ENCODE data around the gene DNAJC15. TPM values are rescaled to one million over a fixed set of nuclear protein-coding genes. Genes with fewer than 3 reads are reported as not detected.

The DNAJC15 gene
- total RNA-seq, 4 donors from 2014 or later = 10.5 to 18.3 (median 11.4) TPM

GRCh38 chr13:43150369-43151207, 127.2 kb downstream of the DNAJC15 start:
- Histone ChIP-seq H3K4me3 (no peak overlapping the region), H3K36me3 (no peaks in the 10 kb centered on the region), H3K9me3 (no peaks in the 10 kb centered on the region), H3K4me1 (no peaks in the 10 kb centered on the region), H3K27me3 (no peaks in the 10 kb centered on the region), H3K27ac (no peak overlapping the region)
- TF ChIP-seq EP300 (IDR thresholded peaks at IDR 0.05; ENCODE audit: low read depth) = no peak
- TF ChIP-seq POLR2AphosphoS5 (IDR thresholded peaks at IDR 0.05) = no peak
- no peak for TF ChIP-seq POLR2A (IDR thresholded peaks at IDR 0.05)
- TF ChIP-seq CTCF (IDR thresholded peaks at IDR 0.05) = no peak
- intact Hi-C loops (cut with DNase I; ENCODE audit: low total_unique reads) (no loop called here), in situ Hi-C loops (cut with MboI; ENCODE audit: low pct_ligation_motif_present in 1 of 4, low pct_unique_long_range_greater_than_20kb in 1 of 4, low sequenced_read_pairs in 3 of 4) (no loop called here)
- 79% methylated on average over 7 of the region's 7 CpGs; no CpG with 5 or more reads in 1 of the 2 donors for WGBS, 2 donors (ENCODE audit: low coverage in 1 of 2)
- no peak for DNase-seq

- TF ChIP-seq CTCF (IDR thresholded peaks at IDR 0.05) (no peak), POLR2AphosphoS5 (IDR thresholded peaks at IDR 0.05) (no peak), EP300 (IDR thresholded peaks at IDR 0.05; ENCODE audit: low read depth) (no peak), POLR2A (IDR thresholded peaks at IDR 0.05) (no peak)
- no peak for DNase-seq
- 89 to 100% methylated on average over 5 to 14 of the region's 14 CpGs for WGBS, 2 donors (ENCODE audit: low coverage in 1 of 2)
- Histone ChIP-seq H3K27me3 (no peaks in the 10 kb centered on the region), H3K36me3 (no peaks in the 10 kb centered on the region), H3K27ac (no peak overlapping the region), H3K4me1 (no peaks in the 10 kb centered on the region), H3K9me3 (no peaks in the 10 kb centered on the region), H3K4me3 (no peak overlapping the region)
- in situ Hi-C loops (cut with MboI; ENCODE audit: low pct_ligation_motif_present in 1 of 4, low pct_unique_long_range_greater_than_20kb in 1 of 4, low sequenced_read_pairs in 3 of 4) (no loop called here), intact Hi-C loops (cut with DNase I; ENCODE audit: low total_unique reads) (loop anchor here (2.0 kb wide), 1 partner anchor 43 kb away; no protein-coding TSS in a partner anchor)
These were observed 130.2 kb downstream of the DNAJC15 start for GRCh38 chr13:43153436-43154090.

- intact Hi-C loops (cut with DNase I; ENCODE audit: low total_unique reads) (no loop called here), in situ Hi-C loops (cut with MboI; ENCODE audit: low pct_ligation_motif_present in 1 of 4, low pct_unique_long_range_greater_than_20kb in 1 of 4, low sequenced_read_pairs in 3 of 4) (no loop called here)
- no peak overlapping the region for H3K27ac ChIP-seq
- H3K4me1 ChIP-seq = no peaks in the 10 kb centered on the region
- WGBS, 2 donors (ENCODE audit: low coverage in 1 of 2) = 85 to 87% methylated on average over 5 of the region's 5 CpGs
- H3K9me3 ChIP-seq = no peaks in the 10 kb centered on the region
- TF ChIP-seq EP300 (IDR thresholded peaks at IDR 0.05; ENCODE audit: low read depth) (no peak), POLR2AphosphoS5 (IDR thresholded peaks at IDR 0.05) (no peak)
- no peak for DNase-seq
- H3K36me3 ChIP-seq = no peaks in the 10 kb centered on the region
- H3K4me3 ChIP-seq = no peak overlapping the region
- no peaks in the 10 kb centered on the region for H3K27me3 ChIP-seq
These were observed 130.8 kb downstream of the DNAJC15 start for GRCh38 chr13:43154156-43154651.

- no peak overlapping the region for H3K4me3 ChIP-seq
- H3K27ac ChIP-seq = no peak overlapping the region
- DNase-seq = no peak
- in situ Hi-C loops (cut with MboI; ENCODE audit: low pct_ligation_motif_present in 1 of 4, low pct_unique_long_range_greater_than_20kb in 1 of 4, low sequenced_read_pairs in 3 of 4) = no loop called here
- intact Hi-C loops (cut with DNase I; ENCODE audit: low total_unique reads) = no loop called here
- no peaks in the 10 kb centered on the region for H3K27me3 ChIP-seq
- no peak for TF ChIP-seq EP300 (IDR thresholded peaks at IDR 0.05; ENCODE audit: low read depth)
- TF ChIP-seq CTCF (IDR thresholded peaks at IDR 0.05) = no peak
- no peak for TF ChIP-seq POLR2AphosphoS5 (IDR thresholded peaks at IDR 0.05)
- no peak for TF ChIP-seq POLR2A (IDR thresholded peaks at IDR 0.05)
- WGBS, 2 donors (ENCODE audit: low coverage in 1 of 2) = 95 to 100% methylated on average over 1 to 3 of the region's 3 CpGs
- H3K4me1 ChIP-seq = no peaks in the 10 kb centered on the region
- H3K9me3 ChIP-seq = no peaks in the 10 kb centered on the region
- no peaks in the 10 kb centered on the region for H3K36me3 ChIP-seq
These were observed 131.5 kb downstream of the DNAJC15 start for GRCh38 chr13:43154839-43155238.

Measured in transverse colon (tissue), 4 donors.